ENCODE data around the gene GABBR2.

- TF ChIP-seq REST (IDR thresholded peaks at IDR 0.05; ENCODE audit: unreplicated experiment) (no peak), CREB1 (CRISPR knock-in tag; IDR thresholded peaks at IDR 0.05; ENCODE audit: low read depth) (no peak), CTCF (conservative IDR thresholded peaks at IDR 0.05; ENCODE audit: low read depth in 2 of 2) (no peak), EZH2 (IDR thresholded peaks at IDR 0.05; ENCODE audit: low read depth, unreplicated experiment) (no peak), EZH2phosphoT487 (IDR thresholded peaks at IDR 0.05; ENCODE audit: unreplicated experiment) (no peak), POLR2AphosphoS5 (IDR thresholded peaks at IDR 0.05; ENCODE audit: low read depth) (no peak), ETS1 (IDR thresholded peaks at IDR 0.05) (no peak)
Measured at GRCh38 chr9:98495530-98495929, 213.2 kb downstream of the GABBR2 start.

All from GM23338 (cell line).